Suprapubic skin (tissue), 3 donors: ENCODE results near the gene ACTL10.

Experiments used
- CTCF ChIP-seq, 2 donors: fragments of 200-600 bp in 1 of 2; fragments of 450-650 bp in 1 of 2; sonication (generic) in 1 of 2; IDR thresholded peaks; one replicate each; pipeline ENCODE4 v1.5.1; 2016 to 2019; ENCODE audit warnings: antibody characterized with exemption in 2 of 2, mild to moderate bottlenecking in 1 of 2, moderate library complexity in 1 of 2
- POLR2A ChIP-seq, 2 donors: fragments of 450-650 bp; IDR thresholded peaks; one replicate each; pipeline ENCODE4 v1.6.1; 2017; ENCODE audit warnings: antibody characterized with exemption in 2 of 2, mild to moderate bottlenecking in 2 of 2, moderate library complexity in 2 of 2

GRCh38 chr20:33689973-33690372 is 23.2 kb downstream of the ACTL10 start:
- no peak for TF ChIP-seq POLR2A (IDR thresholded peaks at IDR 0.05)
- TF ChIP-seq CTCF (IDR thresholded peaks at IDR 0.05), result no peak
